OCI-LY3 (cell line): ENCODE results near the gene ASH1L.
"Not testable (repeated sequence)": the region's sequence is repeated elsewhere in the genome, so short reads cannot be mapped to it uniquely, and the experiment has no call there.

Source experiments
- H2AFZ ChIP-seq: fragments of 200-600, 300-600 bp; shearing (Covaris generic); 2 replicates; pipeline ENCODE4 v1.6.0; 2014; ENCODE audit warnings: antibody characterized with exemption, low read depth, low read length
- H3K27ac ChIP-seq: fragments of 200-600, 300-600 bp; sonication (generic); 2 replicates; pipeline ENCODE4 v1.5.1; 2014; ENCODE audit warnings: mild to moderate bottlenecking, low read length, moderate library complexity, mixed read lengths
- H3K27me3 ChIP-seq: fragments of 200-600, 300-600 bp; sonication (generic); 2 replicates; pipeline ENCODE4 v1.6.1; 2014; ENCODE audit warnings: low read depth, low read length, mixed read lengths
- H3K36me3 ChIP-seq: fragments of 200-600, 300-600 bp; sonication (generic); replicated peaks from 2 replicates; pipeline ENCODE3; 2014; ENCODE audit warnings: low read depth, low read length, mixed read lengths
- H3K4me1 ChIP-seq: fragments of 300-600, 200-600 bp; sonication (generic); 2 replicates; pipeline ENCODE4 v1.6.1; 2014; ENCODE audit warnings: low read length, mixed read lengths
- H3K4me2 ChIP-seq: fragments of 200-600, 300-600 bp; sonication (generic); 2 replicates; pipeline ENCODE4 v1.6.1; 2014; ENCODE audit warnings: low read length, mixed read lengths
- H3K4me3 ChIP-seq: fragments of 300-600, 200-600 bp; sonication (generic); 2 replicates; pipeline ENCODE4 v1.5.1; 2014; ENCODE audit warnings: antibody characterized with exemption, mild to moderate bottlenecking, low read length, moderate library complexity
- H3K79me2 ChIP-seq: fragments of 300-600, 200-600 bp; shearing (Covaris generic); 2 replicates; pipeline ENCODE4 v1.6.1; 2014; ENCODE audit warnings: mild to moderate bottlenecking, low read length, mixed read lengths
- H3K9ac ChIP-seq: fragments of 300-600, 200-600 bp; shearing (Covaris generic); 2 replicates; pipeline ENCODE4 v1.6.0; 2014; ENCODE audit warnings: mild to moderate bottlenecking, low read length, moderate library complexity
- H3K9me3 ChIP-seq: fragments of 200-600, 300-600 bp; shearing (Covaris generic); 2 replicates; pipeline ENCODE4 v1.6.1; 2014; ENCODE audit warnings: low read length, mixed read lengths; ENCODE audit not compliant: insufficient read depth
- H4K20me1 ChIP-seq: fragments of 200-600, 300-600 bp; sonication (generic); 2 replicates; pipeline ENCODE4 v1.6.1; 2016; ENCODE audit warnings: low read length, mixed read lengths; ENCODE audit not compliant: insufficient read depth
- EZH2phosphoT487 ChIP-seq: fragments of 200-600 bp; shearing (Covaris generic); IDR thresholded peaks from 2 replicates; pipeline ENCODE4 v1.6.1; 2018; ENCODE audit warnings: antibody characterized with exemption, mixed run types, low read depth
- TF ChIP-seq, protein P1 (sequence below): fragments of 200-600, 300-600 bp; sonication (generic); IDR thresholded peaks from 2 replicates; pipeline ENCODE4 v1.5.1; 2014; ENCODE audit warnings: antibody characterized with exemption, low read length, low read depth

The ASH1L gene

DNA sequence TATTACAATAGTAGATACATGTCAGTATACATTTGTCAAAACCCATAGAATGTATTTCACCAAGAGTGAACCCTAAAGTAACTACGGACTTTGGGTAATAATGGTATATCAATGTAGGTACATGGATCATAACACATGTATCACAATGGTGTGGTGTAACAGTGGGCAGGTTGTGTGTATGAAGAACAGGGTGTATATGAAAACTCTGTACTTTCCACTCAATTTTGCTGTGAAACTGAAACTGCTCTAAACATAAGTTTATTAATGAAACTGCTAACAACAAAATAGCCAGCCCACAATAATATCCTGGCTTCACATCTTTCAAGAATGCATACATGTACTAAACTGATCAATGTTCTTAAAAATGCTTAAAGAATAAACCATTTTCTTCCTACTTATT, 151.7 kb downstream of the ASH1L start:
- TF ChIP-seq, protein P1, sequence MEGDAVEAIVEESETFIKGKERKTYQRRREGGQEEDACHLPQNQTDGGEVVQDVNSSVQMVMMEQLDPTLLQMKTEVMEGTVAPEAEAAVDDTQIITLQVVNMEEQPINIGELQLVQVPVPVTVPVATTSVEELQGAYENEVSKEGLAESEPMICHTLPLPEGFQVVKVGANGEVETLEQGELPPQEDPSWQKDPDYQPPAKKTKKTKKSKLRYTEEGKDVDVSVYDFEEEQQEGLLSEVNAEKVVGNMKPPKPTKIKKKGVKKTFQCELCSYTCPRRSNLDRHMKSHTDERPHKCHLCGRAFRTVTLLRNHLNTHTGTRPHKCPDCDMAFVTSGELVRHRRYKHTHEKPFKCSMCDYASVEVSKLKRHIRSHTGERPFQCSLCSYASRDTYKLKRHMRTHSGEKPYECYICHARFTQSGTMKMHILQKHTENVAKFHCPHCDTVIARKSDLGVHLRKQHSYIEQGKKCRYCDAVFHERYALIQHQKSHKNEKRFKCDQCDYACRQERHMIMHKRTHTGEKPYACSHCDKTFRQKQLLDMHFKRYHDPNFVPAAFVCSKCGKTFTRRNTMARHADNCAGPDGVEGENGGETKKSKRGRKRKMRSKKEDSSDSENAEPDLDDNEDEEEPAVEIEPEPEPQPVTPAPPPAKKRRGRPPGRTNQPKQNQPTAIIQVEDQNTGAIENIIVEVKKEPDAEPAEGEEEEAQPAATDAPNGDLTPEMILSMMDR = no peak
- TF ChIP-seq EZH2phosphoT487 = no peak
- no peak overlapping the region for H2AFZ ChIP-seq
- H3K27ac ChIP-seq = no peak overlapping the region
- no peak overlapping the region for H3K9ac ChIP-seq
- no peak overlapping the region for H3K4me2 ChIP-seq
- H3K36me3 ChIP-seq = peaks cover 22% of the 10 kb centered on the region
- H3K27me3 ChIP-seq = no peaks in the 10 kb centered on the region
- H3K4me3 ChIP-seq = no peak overlapping the region
- H3K4me1 ChIP-seq = no peaks in the 10 kb centered on the region
- no peaks in the 10 kb centered on the region for H4K20me1 ChIP-seq
- no peaks in the 10 kb centered on the region for H3K9me3 ChIP-seq
- no peaks in the 10 kb centered on the region for H3K79me2 ChIP-seq

GRCh38 chr1:155396874-155397476, 165.6 kb downstream of the ASH1L start:
- no peak overlapping the region for H3K4me3 ChIP-seq
- no peak overlapping the region for H2AFZ ChIP-seq
- no peak overlapping the region for H3K4me2 ChIP-seq
- H3K27ac ChIP-seq = no peak overlapping the region
- no peaks in the 10 kb centered on the region for H3K4me1 ChIP-seq
- H3K27me3 ChIP-seq = no peaks in the 10 kb centered on the region
- TF ChIP-seq EZH2phosphoT487 = no peak
- TF ChIP-seq, protein P1 = no peak
- H3K9ac ChIP-seq = no peak overlapping the region
- no peaks in the 10 kb centered on the region for H4K20me1 ChIP-seq
- no peaks in the 10 kb centered on the region for H3K9me3 ChIP-seq
- H3K79me2 ChIP-seq = no peaks in the 10 kb centered on the region
- peaks cover 26% of the 10 kb centered on the region for H3K36me3 ChIP-seq

- Histone ChIP-seq H3K79me2 (no peaks in the 10 kb centered on the region), H3K4me2 (no peak overlapping the region), H3K9ac (no peak overlapping the region), H3K4me1 (no peaks in the 10 kb centered on the region), H3K27me3 (no peaks in the 10 kb centered on the region), H3K9me3 (no peaks in the 10 kb centered on the region), H3K36me3 (peaks cover 41% of the 10 kb centered on the region), H3K27ac (no peak overlapping the region), H3K4me3 (no peak overlapping the region), H4K20me1 (no peaks in the 10 kb centered on the region), H2AFZ (no peak overlapping the region)
- TF ChIP-seq, protein P1 = no peak
- no peak for TF ChIP-seq EZH2phosphoT487
Measured at GRCh38 chr1:155392898-155393411, 169.6 kb downstream of the ASH1L start.

DNA sequence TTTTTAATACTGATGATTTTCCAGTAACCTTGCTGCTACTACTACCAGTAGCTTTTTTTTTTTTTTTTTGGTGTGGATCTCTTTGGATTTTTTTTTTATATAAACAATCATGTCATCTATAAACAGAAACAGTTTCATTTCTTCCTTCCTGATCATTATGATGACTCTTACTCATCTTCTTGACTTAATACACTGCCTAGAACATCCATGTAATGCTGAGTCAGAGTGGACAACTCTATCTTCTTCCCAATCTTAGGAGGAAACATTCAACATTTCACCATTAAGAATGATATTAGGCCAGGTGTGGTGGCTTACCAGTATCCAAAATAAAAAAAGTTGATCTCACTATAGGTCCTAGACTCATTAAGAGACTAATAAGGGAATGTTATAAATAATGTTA, 172.8 kb downstream of the ASH1L start:
- H3K27ac ChIP-seq = no peak overlapping the region
- no peak overlapping the region for H2AFZ ChIP-seq
- peaks cover 42% of the 10 kb centered on the region for H3K36me3 ChIP-seq
- H3K4me1 ChIP-seq = no peaks in the 10 kb centered on the region
- TF ChIP-seq EZH2phosphoT487 = no peak
- TF ChIP-seq, protein P1 = no peak
- H3K9me3 ChIP-seq = no peaks in the 10 kb centered on the region
- no peak overlapping the region for H3K4me2 ChIP-seq
- no peaks in the 10 kb centered on the region for H3K79me2 ChIP-seq
- no peaks in the 10 kb centered on the region for H4K20me1 ChIP-seq
- H3K27me3 ChIP-seq = no peaks in the 10 kb centered on the region
- no peak overlapping the region for H3K4me3 ChIP-seq
- H3K9ac ChIP-seq = no peak overlapping the region

DNA sequence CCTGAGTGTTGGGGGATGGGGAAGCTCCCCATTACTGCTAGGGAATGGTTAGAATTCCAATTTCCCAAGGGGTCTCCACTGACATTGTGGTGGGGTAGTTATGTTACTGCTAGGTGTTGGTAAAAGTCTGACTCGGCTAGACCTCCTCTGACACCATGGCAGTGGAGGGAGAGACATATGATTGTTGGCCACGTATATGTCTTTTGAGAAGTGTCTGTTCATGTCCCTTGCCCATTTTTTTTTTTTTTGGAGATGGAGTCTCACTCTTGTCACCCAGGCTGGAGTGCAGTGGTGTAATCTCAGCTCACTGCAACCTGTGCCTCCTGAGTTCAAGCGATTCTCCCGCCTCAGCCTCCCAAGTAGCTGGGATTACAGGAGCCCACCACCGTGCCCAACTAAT, 176.8 kb downstream of the ASH1L start:
- H3K9ac ChIP-seq, H3K27ac ChIP-seq, H3K4me2 ChIP-seq, H3K9me3 ChIP-seq, H4K20me1 ChIP-seq, H3K4me1 ChIP-seq, H3K4me3 ChIP-seq, H3K79me2 ChIP-seq, H2AFZ ChIP-seq, H3K27me3 ChIP-seq: not testable (repeated sequence)
- peaks cover 21% of the 10 kb centered on the region for H3K36me3 ChIP-seq
